ENCODE results near the gene ATP8B3. TPM values are rescaled to one million over a fixed set of nuclear protein-coding genes. Genes with fewer than 3 reads are reported as not detected.

ATP8B3 gene
- polyA plus RNA-seq, 2 of the 4 experiments (the other 2 are of a cell fraction) = 2.7 to 3.9 TPM

DNA sequence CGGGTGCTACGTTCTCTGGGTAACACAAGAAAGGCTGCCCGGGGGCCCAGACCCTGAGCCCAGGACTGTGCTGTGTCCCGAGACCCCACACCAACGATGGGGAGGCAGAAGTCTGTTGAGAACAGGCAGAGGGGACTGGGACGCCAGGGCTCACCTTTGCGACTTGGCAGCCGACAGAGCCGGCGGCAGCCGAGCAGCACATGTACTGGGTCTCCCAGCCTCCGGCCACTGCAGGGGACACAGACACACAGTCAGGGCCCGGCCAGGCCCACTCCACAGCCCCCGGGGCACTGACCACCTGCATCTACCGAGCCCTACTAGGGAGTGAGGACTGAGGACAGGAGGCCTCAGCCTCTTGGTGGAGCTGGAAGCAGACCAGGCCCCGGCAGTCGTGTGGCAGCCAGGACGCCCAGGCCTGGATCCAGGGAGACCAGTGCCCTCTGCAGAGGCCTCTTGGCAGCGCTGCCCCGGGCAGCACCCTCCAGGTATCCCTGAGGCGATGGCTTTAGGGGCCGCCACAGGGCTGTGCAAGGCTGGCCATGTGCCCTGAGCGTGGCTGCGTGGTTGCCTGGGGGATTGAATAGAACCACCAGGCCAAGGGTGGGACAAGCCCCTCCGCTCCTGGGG, 5.6 kb upstream of the ATP8B3 start:
- ChIA-PET CTCF (interaction anchor here (1.6 to 14.1 kb wide), 3 partner anchors 8 to 271 kb away, joined by 5 to 212 read pairs (median 7); no protein-coding TSS in a partner anchor), POLR2A (no interaction called here)
- ATAC-seq (no peak), FAIRE-seq (no peak), DNase-seq (ENCODE audit: low read depth in 1 of 2, low spot score in 1 of 2) (no peak)
- Histone ChIP-seq H3K4me3 (no peak overlapping the region), H3K9me3 (no peaks in the 10 kb centered on the region), H3K4me2 (no peak overlapping the region), H3K27ac (no peak overlapping the region), H3K4me1 (peaks cover 5% of the 10 kb centered on the region; the same call in 1 of the 3 replicates)
- 97% methylated on average over 12 of the region's 25 CpGs for WGBS (ENCODE audit: missing lambda C conversion rate)
- TF ChIP-seq KDM1A (IDR thresholded peaks at IDR 0.05; ENCODE audit: low read depth) (no peak), BHLHE40 (IDR thresholded peaks at IDR 0.05; ENCODE audit: low read depth, low read length) (no peak), GATA3 (IDR thresholded peaks at IDR 0.05; ENCODE audit: borderline replicate concordance) (no peak), NPAS2 (CRISPR knock-in tag; IDR thresholded peaks at IDR 0.05; ENCODE audit: borderline replicate concordance) (no peak), RNF2 (IDR thresholded peaks at IDR 0.05; ENCODE audit: borderline replicate concordance, low read depth) (no peak), HOXA7 (CRISPR knock-in tag; IDR thresholded peaks at IDR 0.05) (no peak)

DNA sequence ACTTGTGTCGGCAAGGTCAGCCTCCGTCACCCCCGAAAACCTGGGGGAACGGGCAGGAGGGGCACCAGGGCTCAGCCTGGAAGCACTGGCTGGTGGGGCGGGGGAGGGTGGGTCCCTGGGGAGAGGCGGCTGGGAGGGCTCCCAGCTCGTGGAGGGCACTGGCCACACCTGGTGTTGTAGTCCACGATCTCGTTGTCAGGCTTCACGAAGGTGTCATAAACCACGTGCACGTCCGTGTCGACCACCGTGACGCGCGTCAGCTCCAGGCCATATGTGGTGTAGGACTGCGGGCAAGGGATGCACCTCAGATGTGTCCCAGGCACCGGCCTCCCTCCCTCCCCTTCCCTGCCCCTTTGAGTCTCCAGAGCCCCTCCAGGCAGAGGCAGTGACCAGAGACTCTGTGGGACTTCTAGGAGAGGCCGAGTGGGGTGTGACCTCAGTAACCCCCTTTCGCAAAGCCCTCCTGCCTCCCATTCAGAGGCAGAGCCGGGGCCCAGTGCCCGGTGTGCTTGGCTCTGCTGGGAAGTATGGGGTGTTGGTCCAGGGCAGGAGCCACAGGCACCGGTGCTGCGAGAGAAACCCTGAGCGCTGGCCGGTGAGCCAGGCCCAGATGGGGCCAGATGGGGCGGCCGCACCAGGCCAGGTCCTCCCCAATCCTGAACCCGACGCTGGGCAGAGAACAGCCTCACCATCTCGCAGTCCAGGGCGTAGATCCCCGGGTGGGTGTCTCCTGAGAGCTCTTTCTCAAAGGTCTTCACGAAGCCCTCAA, 4.6 kb upstream of the ATP8B3 start:
- ChIA-PET CTCF (interaction anchor here (1.6 to 3.7 kb wide), 3 partner anchors 9 to 270 kb away, joined by 5 to 29 read pairs (median 7); no protein-coding TSS in a partner anchor), POLR2A (no interaction called here)
- Histone ChIP-seq H3K4me2 (no peak overlapping the region), H3K4me3 (no peak overlapping the region), H3K4me1 (peaks cover 5% of the 10 kb centered on the region; the same call in 1 of the 3 replicates), H3K27ac (no peak overlapping the region), H3K9me3 (no peaks in the 10 kb centered on the region)
- ATAC-seq = no peak
- FAIRE-seq = no peak
- no peak for DNase-seq (ENCODE audit: low read depth in 1 of 2, low spot score in 1 of 2)
- whole genome bisulfite sequencing (ENCODE audit: missing lambda C conversion rate) = 91% methylated on average over 26 of the region's 36 CpGs
- TF ChIP-seq, protein P1, sequence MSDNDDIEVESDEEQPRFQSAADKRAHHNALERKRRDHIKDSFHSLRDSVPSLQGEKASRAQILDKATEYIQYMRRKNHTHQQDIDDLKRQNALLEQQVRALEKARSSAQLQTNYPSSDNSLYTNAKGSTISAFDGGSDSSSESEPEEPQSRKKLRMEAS (IDR thresholded peaks at IDR 0.05) = no peak
- TF ChIP-seq POLR2A (IDR thresholded peaks at IDR 0.05; ENCODE audit: low read length) (no peak), KDM5A (IDR thresholded peaks at IDR 0.05) (no peak), TP53 (CRISPR knock-in tag; IDR thresholded peaks at IDR 0.05) (no peak), HOXB5 (CRISPR knock-in tag; IDR thresholded peaks at IDR 0.05) (no peak), HEYL (CRISPR knock-in tag; IDR thresholded peaks at IDR 0.05) (no peak), RNF2 (IDR thresholded peaks at IDR 0.05; ENCODE audit: borderline replicate concordance, low read depth) (no peak), FOSL2 (IDR thresholded peaks at IDR 0.05) (no peak), FOSL2 (CRISPR knock-in tag; IDR thresholded peaks at IDR 0.05) (no peak), TFCP2L1 (CRISPR knock-in tag; IDR thresholded peaks at IDR 0.05) (no peak), RAD21 (conservative IDR thresholded peaks at IDR 0.05 in 1 of 2, IDR thresholded peaks at IDR 0.05 in 1 of 2) (no peak), NPAS2 (CRISPR knock-in tag; IDR thresholded peaks at IDR 0.05; ENCODE audit: borderline replicate concordance) (no peak), KDM1A (IDR thresholded peaks at IDR 0.05; ENCODE audit: low read depth) (no peak), MYC (IDR thresholded peaks at IDR 0.05; ENCODE audit: borderline replicate concordance, low read length) (no peak), SMC3 (IDR thresholded peaks at IDR 0.05) (no peak), CHD4 (IDR thresholded peaks at IDR 0.05; ENCODE audit: borderline replicate concordance) (no peak), ZNF302 (CRISPR knock-in tag; IDR thresholded peaks at IDR 0.05) (no peak), JUN (IDR thresholded peaks at IDR 0.05) (no peak)
- TF ChIP-seq, protein P2, sequence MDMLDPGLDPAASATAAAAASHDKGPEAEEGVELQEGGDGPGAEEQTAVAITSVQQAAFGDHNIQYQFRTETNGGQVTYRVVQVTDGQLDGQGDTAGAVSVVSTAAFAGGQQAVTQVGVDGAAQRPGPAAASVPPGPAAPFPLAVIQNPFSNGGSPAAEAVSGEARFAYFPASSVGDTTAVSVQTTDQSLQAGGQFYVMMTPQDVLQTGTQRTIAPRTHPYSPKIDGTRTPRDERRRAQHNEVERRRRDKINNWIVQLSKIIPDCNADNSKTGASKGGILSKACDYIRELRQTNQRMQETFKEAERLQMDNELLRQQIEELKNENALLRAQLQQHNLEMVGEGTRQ (IDR thresholded peaks at IDR 0.05) = no peak
